CD1c-positive myeloid dendritic cell (primary cell): ENCODE data around the gene HSPE1.
"Not testable (repeated sequence)": the region's sequence is repeated elsewhere in the genome, so short reads cannot be mapped to it uniquely, and the experiment has no call there.

ENCODE experiments used
- DNase-seq: peaks from one replicate; pipeline ENCODE4 v3.0.0-alpha.2; 2016; ENCODE audit errors: extremely low spot score

HSPE1 gene

GRCh38 chr2:197499594-197500502, at the start of gene HSPE1, which contains the start of gene HSPD1:
Gene HSPE1 (plus strand): TSS chr2:197500379. CDS start chr2:197500437, 58 bp downstream.
Gene HSPD1 (minus strand): TSS chr2:197499840. CDS start chr2:197498848, 992 bp downstream.
- DNase-seq = peak; percentile 100

- no peak for DNase-seq
Observed at GRCh38 chr2:197450465-197450864, 49.7 kb upstream of the HSPE1 start.

GRCh38 chr2:197450935-197451358, 49.2 kb upstream of the HSPE1 start:
- DNase-seq = not testable (repeated sequence)

- DNase-seq = no peak
Observed at GRCh38 chr2:197452754-197453122, 47.4 kb upstream of the HSPE1 start.

GRCh38 chr2:197453123-197453913, 46.9 kb upstream of the HSPE1 start, which contains the start of gene COQ10B:
Gene COQ10B (plus strand): TSS chr2:197453552. CDS start chr2:197453561, 9 bp downstream.
- peak; percentile 99 for DNase-seq

GRCh38 chr2:197453914-197454398, 46.2 kb upstream of the HSPE1 start:
- DNase-seq = no peak

- DNase-seq = no peak
Observed at GRCh38 chr2:197454923-197455322, 45.3 kb upstream of the HSPE1 start.

GRCh38 chr2:197455428-197455827, 44.8 kb upstream of the HSPE1 start:
- no peak for DNase-seq

GRCh38 chr2:197460649-197461048, 39.5 kb upstream of the HSPE1 start:
- no peak for DNase-seq

GRCh38 chr2:197461057-197461456, 39.1 kb upstream of the HSPE1 start:
- DNase-seq = no peak

GRCh38 chr2:197464175-197464574, 36.0 kb upstream of the HSPE1 start:
- DNase-seq = no peak

- DNase-seq = no peak
Observed at GRCh38 chr2:197472166-197472565, 28.0 kb upstream of the HSPE1 start.

- no peak for DNase-seq
Observed at GRCh38 chr2:197477797-197478196, 22.4 kb upstream of the HSPE1 start.

- DNase-seq = no peak
Observed at GRCh38 chr2:197480165-197481036, 19.8 kb upstream of the HSPE1 start.

- not testable (repeated sequence) for DNase-seq
Observed at GRCh38 chr2:197484248-197484647, 15.9 kb upstream of the HSPE1 start.

- no peak for DNase-seq
Observed at GRCh38 chr2:197486175-197486574, 14.0 kb upstream of the HSPE1 start.

GRCh38 chr2:197487385-197487784, 12.8 kb upstream of the HSPE1 start:
- DNase-seq = no peak

- no peak for DNase-seq
Observed at GRCh38 chr2:197495433-197496134, 4.6 kb upstream of the HSPE1 start.

- DNase-seq = no peak
Observed at GRCh38 chr2:197496695-197497094, 3.5 kb upstream of the HSPE1 start.

- no peak for DNase-seq
Observed at GRCh38 chr2:197497326-197497725, 2.9 kb upstream of the HSPE1 start.
